Astrocyte (in vitro differentiated cells and primary cell): ENCODE measurements around the gene YAF2. TPM values are rescaled to one million over a fixed set of nuclear protein-coding genes. Genes with fewer than 3 reads are reported as not detected.
A peak's percentile ranks its signal among the peaks of the same experiment; 100 is the strongest.

Source experiments
- DNase-seq: peaks from one replicate; pipeline ENCODE4 v3.0.0-alpha.2; 2010; ENCODE audit warnings: low read depth
- FAIRE-seq: peaks from 2 replicates; lab custom pipeline; 2011; peaks lifted over from hg19 to GRCh38; lab: Jason Lieb, UNC
- H2AFZ ChIP-seq: 2 replicates; pipeline ENCODE4 v1.6.0; 2012; ENCODE audit warnings: low read depth, low read length, inconsistent platforms
- H3K27ac ChIP-seq: 2 replicates; pipeline ENCODE4 v1.5.1; 2011; ENCODE audit warnings: low read depth, low read length, inconsistent platforms
- H3K27me3 ChIP-seq: 2 replicates; pipeline ENCODE4 v1.6.0; 2011; ENCODE audit warnings: low read length, inconsistent platforms; ENCODE audit not compliant: insufficient read depth
- H3K36me3 ChIP-seq: 2 replicates; pipeline ENCODE4 v1.5.1; 2011; ENCODE audit warnings: low read length, inconsistent platforms; ENCODE audit not compliant: insufficient read depth
- H3K4me1 ChIP-seq: 2 replicates; pipeline ENCODE4 v1.5.1; 2011; ENCODE audit warnings: low read length, inconsistent platforms; ENCODE audit not compliant: insufficient read depth
- H3K4me2 ChIP-seq: 2 replicates; pipeline ENCODE4 v1.6.0; 2012; ENCODE audit warnings: low read length, inconsistent platforms
- H3K4me3 ChIP-seq: 2 replicates; pipeline ENCODE4 v1.5.1; 2011; ENCODE audit warnings: low read depth, mild to moderate bottlenecking, low read length, inconsistent platforms; ENCODE audit not compliant: insufficient read depth
- H3K79me2 ChIP-seq: 2 replicates; pipeline ENCODE4 v1.6.0; 2012; ENCODE audit warnings: mild to moderate bottlenecking, low read length, inconsistent platforms; ENCODE audit not compliant: insufficient read depth
- H3K9ac ChIP-seq: 2 replicates; pipeline ENCODE4 v1.6.0; 2012; ENCODE audit warnings: mild to moderate bottlenecking, low read length, inconsistent platforms
- H3K9me3 ChIP-seq: 2 replicates; pipeline ENCODE4 v1.5.1; 2012; ENCODE audit warnings: low read depth, mild to moderate bottlenecking, low read length, inconsistent platforms; ENCODE audit not compliant: insufficient read depth
- H4K20me1 ChIP-seq: 2 replicates; pipeline ENCODE4 v1.6.0; 2012; ENCODE audit warnings: low read length, inconsistent platforms; ENCODE audit not compliant: insufficient read depth
- H3K27ac Mint-ChIP-seq: one replicate; pipeline ENCODE4 v1.8.0; 2021; ENCODE audit warnings: mild to moderate bottlenecking, mixed read lengths; ENCODE audit not compliant: unreplicated experiment
- H3K27me3 Mint-ChIP-seq: one replicate; pipeline ENCODE4 v1.8.0; 2021; ENCODE audit warnings: low read depth, mixed read lengths; ENCODE audit not compliant: unreplicated experiment
- H3K36me3 Mint-ChIP-seq: one replicate; pipeline ENCODE4 v1.8.0; 2021; ENCODE audit warnings: low read depth, mixed read lengths; ENCODE audit not compliant: unreplicated experiment
- H3K4me1 Mint-ChIP-seq: one replicate; pipeline ENCODE4 v1.8.0; 2021; ENCODE audit warnings: low read depth, mixed read lengths; ENCODE audit not compliant: unreplicated experiment
- H3K4me3 Mint-ChIP-seq: one replicate; pipeline ENCODE4 v1.8.0; 2021; ENCODE audit warnings: mild to moderate bottlenecking, moderate library complexity, mixed read lengths; ENCODE audit not compliant: unreplicated experiment
- H3K9me3 Mint-ChIP-seq: one replicate; pipeline ENCODE4 v1.8.0; 2021; ENCODE audit warnings: mild to moderate bottlenecking, mixed read lengths; ENCODE audit not compliant: unreplicated experiment
- EZH2 ChIP-seq: IDR thresholded peaks from 2 replicates; pipeline ENCODE4 v1.6.1; 2012; ENCODE audit warnings: mild to moderate bottlenecking, low read length, inconsistent platforms; ENCODE audit not compliant: insufficient read depth
- total RNA-seq: library from RNA; stranded (reverse); gene quantifications from 2 replicates; pipeline ENCODE4 v1.2.1, GENCODE V29; 2021
- TF ChIP-seq, protein P1 (sequence below): IDR thresholded peaks from 2 replicates; pipeline ENCODE4 v1.5.1; 2011; ENCODE audit warnings: low read depth, mild to moderate bottlenecking, inconsistent platforms, low read length, moderate library complexity; ENCODE audit not compliant: insufficient read depth

YAF2 gene
- total RNA-seq, 1 donor from 2014 or later = 28.6 TPM

GRCh38 chr12:42166501-42166900 lies 71.5 kb downstream of the YAF2 start:
- Histone ChIP-seq H3K9ac (no peak overlapping the region), H3K4me3 (no peak overlapping the region), H3K4me1 (no peaks in the 10 kb centered on the region), H2AFZ (no peak overlapping the region), H3K79me2 (no peaks in the 10 kb centered on the region), H3K27me3 (no peaks in the 10 kb centered on the region), H3K9me3 (no peaks in the 10 kb centered on the region), H3K36me3 (peaks cover 2% of the 10 kb centered on the region), H4K20me1 (peaks cover 3% of the 10 kb centered on the region), H3K4me2 (no peak overlapping the region), H3K27ac (no peak overlapping the region)
- peaks cover 12% of the 10 kb centered on the region for H3K4me1 Mint-ChIP-seq
- H3K27me3 Mint-ChIP-seq = no peaks in the 10 kb centered on the region
- TF ChIP-seq, protein P1, sequence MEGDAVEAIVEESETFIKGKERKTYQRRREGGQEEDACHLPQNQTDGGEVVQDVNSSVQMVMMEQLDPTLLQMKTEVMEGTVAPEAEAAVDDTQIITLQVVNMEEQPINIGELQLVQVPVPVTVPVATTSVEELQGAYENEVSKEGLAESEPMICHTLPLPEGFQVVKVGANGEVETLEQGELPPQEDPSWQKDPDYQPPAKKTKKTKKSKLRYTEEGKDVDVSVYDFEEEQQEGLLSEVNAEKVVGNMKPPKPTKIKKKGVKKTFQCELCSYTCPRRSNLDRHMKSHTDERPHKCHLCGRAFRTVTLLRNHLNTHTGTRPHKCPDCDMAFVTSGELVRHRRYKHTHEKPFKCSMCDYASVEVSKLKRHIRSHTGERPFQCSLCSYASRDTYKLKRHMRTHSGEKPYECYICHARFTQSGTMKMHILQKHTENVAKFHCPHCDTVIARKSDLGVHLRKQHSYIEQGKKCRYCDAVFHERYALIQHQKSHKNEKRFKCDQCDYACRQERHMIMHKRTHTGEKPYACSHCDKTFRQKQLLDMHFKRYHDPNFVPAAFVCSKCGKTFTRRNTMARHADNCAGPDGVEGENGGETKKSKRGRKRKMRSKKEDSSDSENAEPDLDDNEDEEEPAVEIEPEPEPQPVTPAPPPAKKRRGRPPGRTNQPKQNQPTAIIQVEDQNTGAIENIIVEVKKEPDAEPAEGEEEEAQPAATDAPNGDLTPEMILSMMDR = no peak
- no peak for TF ChIP-seq EZH2
- FAIRE-seq (peak; percentile 75), DNase-seq (peak; percentile 36)
- H3K36me3 Mint-ChIP-seq = peaks cover 6% of the 10 kb centered on the region
- no peak overlapping the region for H3K27ac Mint-ChIP-seq
- no peak overlapping the region for H3K4me3 Mint-ChIP-seq
- peaks cover 1% of the 10 kb centered on the region for H3K9me3 Mint-ChIP-seq

DNA sequence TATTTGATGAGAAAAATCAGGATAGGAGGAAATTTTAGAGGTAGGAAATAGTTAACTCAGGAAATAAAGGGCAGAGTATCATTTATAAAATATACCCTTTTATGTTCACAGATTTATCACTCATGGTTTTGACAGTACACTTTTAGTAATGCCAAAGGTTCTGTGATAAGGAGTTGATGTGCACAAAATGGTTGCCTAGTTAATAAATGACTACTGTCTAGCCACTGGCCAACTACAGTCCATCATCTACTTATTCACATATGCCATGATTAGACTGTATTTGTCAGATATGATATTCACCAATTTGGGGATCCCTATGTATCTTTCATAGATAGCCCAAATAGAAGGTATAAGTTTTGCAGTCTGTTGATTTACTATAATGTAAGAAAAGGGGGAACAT lies 74.1 kb downstream of the YAF2 start:
- FAIRE-seq (no peak), DNase-seq (no peak)
- Mint-ChIP-seq H3K9me3 (no peaks in the 10 kb centered on the region), H3K4me1 (peaks cover 15% of the 10 kb centered on the region), H3K27ac (no peak overlapping the region), H3K27me3 (no peaks in the 10 kb centered on the region), H3K4me3 (no peak overlapping the region), H3K36me3 (no peaks in the 10 kb centered on the region)
- no peaks in the 10 kb centered on the region for H3K27me3 ChIP-seq
- H3K4me2 ChIP-seq = no peak overlapping the region
- TF ChIP-seq, protein P1 = no peak
- TF ChIP-seq EZH2 = no peak
- no peaks in the 10 kb centered on the region for H3K4me1 ChIP-seq
- H2AFZ ChIP-seq = no peak overlapping the region
- no peaks in the 10 kb centered on the region for H3K79me2 ChIP-seq
- no peak overlapping the region for H3K4me3 ChIP-seq
- H3K9ac ChIP-seq = no peak overlapping the region
- peaks cover 3% of the 10 kb centered on the region for H4K20me1 ChIP-seq
- H3K27ac ChIP-seq = no peak overlapping the region
- no peaks in the 10 kb centered on the region for H3K9me3 ChIP-seq
- peaks cover 6% of the 10 kb centered on the region for H3K36me3 ChIP-seq

DNA sequence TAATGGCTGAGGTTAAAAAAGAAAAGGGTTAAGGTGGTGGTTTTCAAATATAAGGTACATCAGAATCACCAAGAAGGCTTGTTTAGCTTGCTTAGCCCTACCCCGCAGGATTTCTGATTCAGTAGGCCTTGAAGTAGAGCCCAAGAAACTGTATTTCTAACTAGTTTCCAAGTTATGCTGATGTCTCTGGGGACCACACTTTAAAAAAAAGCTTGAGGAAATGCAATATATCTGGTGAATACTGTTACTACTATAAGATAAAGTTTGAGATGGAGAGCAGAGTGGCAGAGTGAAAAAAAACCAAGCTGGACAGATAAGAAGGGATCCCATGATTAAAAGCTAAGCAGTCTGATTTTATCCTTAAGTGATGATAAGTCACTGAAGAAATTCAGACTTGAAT lies 75.1 kb downstream of the YAF2 start:
- Histone ChIP-seq H3K4me2 (no peak overlapping the region), H3K79me2 (no peaks in the 10 kb centered on the region), H4K20me1 (peaks cover 3% of the 10 kb centered on the region), H3K4me3 (no peak overlapping the region), H3K9me3 (no peaks in the 10 kb centered on the region), H3K27ac (no peak overlapping the region), H2AFZ (no peak overlapping the region), H3K27me3 (no peaks in the 10 kb centered on the region), H3K4me1 (no peaks in the 10 kb centered on the region), H3K36me3 (peaks cover 6% of the 10 kb centered on the region), H3K9ac (no peak overlapping the region)
- H3K9me3 Mint-ChIP-seq = no peaks in the 10 kb centered on the region
- no peaks in the 10 kb centered on the region for H3K27me3 Mint-ChIP-seq
- FAIRE-seq (no peak), DNase-seq (no peak)
- H3K4me3 Mint-ChIP-seq = no peak overlapping the region
- H3K4me1 Mint-ChIP-seq = peaks cover 15% of the 10 kb centered on the region
- no peaks in the 10 kb centered on the region for H3K36me3 Mint-ChIP-seq
- H3K27ac Mint-ChIP-seq = peak overlapping the region; percentile 30
- TF ChIP-seq EZH2 = no peak
- TF ChIP-seq, protein P1 = no peak
